HEK293 (cell line): Measurements from ENCODE around the gene IL36RN.

Experiments used
- REPIN1 ChIP-seq: fragments of 450-650 bp; formaldehyde crosslinking; IDR thresholded peaks from 2 replicates; pipeline ENCODE4 v1.5.1; 2017; ENCODE audit warnings: missing biosample characterization, missing genetic modification characterization, low read depth
- ZFP41 ChIP-seq: fragments of 450-650 bp; formaldehyde crosslinking; IDR thresholded peaks from 2 replicates; pipeline ENCODE4 v1.5.1; 2016; ENCODE audit warnings: missing biosample characterization, missing genetic modification characterization, borderline replicate concordance
- ZNF214 ChIP-seq: fragments of 450-650 bp; formaldehyde crosslinking; IDR thresholded peaks from 2 replicates; pipeline ENCODE4 v1.5.1; 2017; ENCODE audit warnings: missing biosample characterization, mild to moderate bottlenecking, missing genetic modification characterization, borderline replicate concordance

DNA sequence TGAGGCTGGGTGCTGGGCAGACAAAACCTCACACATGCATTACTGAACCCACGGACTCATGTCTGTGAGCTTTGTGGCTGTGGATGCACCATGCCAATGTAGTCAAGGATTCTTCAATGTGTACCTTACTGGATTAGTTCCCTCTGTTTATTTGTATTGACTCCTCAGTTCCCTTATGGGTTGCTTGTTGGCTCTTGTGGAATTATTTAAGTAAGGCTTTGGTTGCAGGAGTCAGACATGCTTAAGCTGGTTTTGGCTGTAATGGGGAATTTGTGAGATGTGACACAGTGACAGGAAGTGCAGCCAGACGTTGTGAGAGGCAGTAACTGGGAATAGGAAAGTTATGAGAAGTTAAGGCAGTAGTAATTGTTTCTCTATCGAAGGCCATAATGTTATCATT lies 54.8 kb downstream of the IL36RN start:
- no peak for TF ChIP-seq REPIN1 (tag by site-specific recombination)
- TF ChIP-seq ZNF214 = no peak
- TF ChIP-seq ZFP41 (tag by site-specific recombination) = no peak
